ENCODE data around the gene ZDHHC14. TPM values are rescaled to one million over a fixed set of nuclear protein-coding genes. Genes with fewer than 3 reads are reported as not detected.

The ZDHHC14 gene
- total RNA-seq, 1 experiment from 2014 or later = 1.7 TPM

- Histone ChIP-seq H3K79me1 (ENCODE audit: insufficient read depth, low read depth, low read length, poor library complexity, severe bottlenecking) (no peaks in the 10 kb centered on the region), H2BK5ac (ENCODE audit: insufficient read length, low read length) (no peak overlapping the region), H3K18ac (ENCODE audit: insufficient read length, low read depth, low read length) (no peak overlapping the region), H2AK5ac (ENCODE audit: insufficient read length, low read length) (no peak overlapping the region), H3K4me2 (ENCODE audit: insufficient read depth, insufficient read length, low read length) (no peak overlapping the region), H3T11ph (ENCODE audit: low read length) (no peak overlapping the region), H3K4ac (ENCODE audit: low read depth, low read length) (no peak overlapping the region), H3K79me2 (ENCODE audit: insufficient read depth, low read length) (no peaks in the 10 kb centered on the region), H2BK120ac (ENCODE audit: low read depth, low read length, poor library complexity, severe bottlenecking) (no peak overlapping the region), H3K9me3 (ENCODE audit: control insufficient read depth, low read depth, low read length) (no peaks in the 10 kb centered on the region), H3K27ac (ENCODE audit: insufficient read length, low read depth, low read length) (no peak overlapping the region), H4K20me1 (ENCODE audit: control insufficient read depth, insufficient read depth, insufficient read length) (no peaks in the 10 kb centered on the region), H3K23me2 (ENCODE audit: insufficient read length, low read depth, low read length, poor library complexity, severe bottlenecking) (no peaks in the 10 kb centered on the region), H3K27me3 (ENCODE audit: insufficient read depth, low read length) (no peaks in the 10 kb centered on the region), H3K9ac (ENCODE audit: extremely low read depth, insufficient read length, low read length) (no peak overlapping the region), H2BK12ac (ENCODE audit: insufficient read length, low read depth, low read length) (no peak overlapping the region), H3K14ac (ENCODE audit: insufficient read depth, low read length) (no peak overlapping the region), H3K23ac (ENCODE audit: insufficient read length, low read depth, low read length) (no peak overlapping the region), H4K91ac (ENCODE audit: insufficient read length, low read depth, low read length) (no peak overlapping the region), H2BK15ac (ENCODE audit: low read depth, low read length) (no peak overlapping the region), H4K8ac (replicated peaks; ENCODE audit: insufficient read length, low read depth, low read length) (no peak overlapping the region), H2BK20ac (ENCODE audit: low read depth, low read length, poor library complexity, severe bottlenecking) (no peak overlapping the region), H4K5ac (ENCODE audit: insufficient read length, low read depth, low read length) (no peak overlapping the region), H3K56ac (ENCODE audit: insufficient read length, low read depth, low read length) (no peak overlapping the region), H3K4me1 (ENCODE audit: insufficient read depth, low read length) (no peaks in the 10 kb centered on the region; the same call in 1 of the 2 replicates), H2AFZ (ENCODE audit: low read length) (no peak overlapping the region)
- peaks cover 15% of the 10 kb centered on the region in 2 experiments for H3K4me1 Mint-ChIP-seq
- H3K27ac Mint-ChIP-seq = no peak overlapping the region
- no peaks in the 10 kb centered on the region for H3K36me3 Mint-ChIP-seq (ENCODE audit: insufficient read depth in 1 of 3, low read depth in 3 of 3)
- DNase-seq = no peak
- H3K27me3 Mint-ChIP-seq (ENCODE audit: low read depth) = no peaks in the 10 kb centered on the region
- H3K9me3 Mint-ChIP-seq = no peaks in the 10 kb centered on the region
- no peak for TF ChIP-seq CTCF (conservative IDR thresholded peaks at IDR 0.05)
- H3K4me3 Mint-ChIP-seq = no peak overlapping the region
Measured at GRCh38 chr6:157453978-157454377, 73.0 kb downstream of the ZDHHC14 start.

All from H9 (cell line).